Fibroblast of skin of abdomen (primary cell): ENCODE data around the gene FBXW12.
A peak's percentile ranks its signal among the peaks of the same experiment; 100 is the strongest.

Experiments
- DNase-seq: peaks from one replicate; pipeline ENCODE4 v3.0.0-alpha.2; 2013

FBXW12 gene

DNA sequence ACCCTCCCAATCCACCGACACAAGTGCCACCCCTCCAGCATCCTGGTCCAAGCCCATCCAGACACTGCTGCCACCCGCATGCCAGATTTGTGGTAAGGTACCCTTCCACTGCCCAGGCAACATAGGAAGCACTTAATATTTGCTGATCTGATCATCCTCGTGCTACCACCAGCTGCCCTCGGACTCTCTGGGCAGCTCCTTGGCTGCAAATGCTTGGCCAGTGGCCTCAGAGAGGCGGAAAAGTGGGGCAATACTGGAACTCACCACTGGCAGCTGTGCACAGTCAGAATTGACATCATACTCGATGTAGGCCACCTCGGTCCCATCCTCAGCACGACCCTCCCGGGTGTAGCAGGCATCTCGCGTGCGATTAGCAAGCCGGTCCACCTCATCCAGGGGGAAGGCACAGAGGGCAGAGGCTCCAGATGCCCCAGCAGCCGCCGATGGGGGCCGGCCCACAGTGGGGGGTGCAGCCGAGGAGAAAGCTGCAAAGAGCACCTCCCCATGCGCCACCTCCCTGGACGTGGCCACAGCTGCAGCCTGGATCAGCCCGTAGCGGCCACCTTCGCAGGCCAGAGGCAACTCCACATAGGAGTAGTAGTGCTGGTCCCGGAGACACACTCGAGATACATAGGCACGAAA, 51.3 kb downstream of the FBXW12 start:
- no peak for DNase-seq

DNA sequence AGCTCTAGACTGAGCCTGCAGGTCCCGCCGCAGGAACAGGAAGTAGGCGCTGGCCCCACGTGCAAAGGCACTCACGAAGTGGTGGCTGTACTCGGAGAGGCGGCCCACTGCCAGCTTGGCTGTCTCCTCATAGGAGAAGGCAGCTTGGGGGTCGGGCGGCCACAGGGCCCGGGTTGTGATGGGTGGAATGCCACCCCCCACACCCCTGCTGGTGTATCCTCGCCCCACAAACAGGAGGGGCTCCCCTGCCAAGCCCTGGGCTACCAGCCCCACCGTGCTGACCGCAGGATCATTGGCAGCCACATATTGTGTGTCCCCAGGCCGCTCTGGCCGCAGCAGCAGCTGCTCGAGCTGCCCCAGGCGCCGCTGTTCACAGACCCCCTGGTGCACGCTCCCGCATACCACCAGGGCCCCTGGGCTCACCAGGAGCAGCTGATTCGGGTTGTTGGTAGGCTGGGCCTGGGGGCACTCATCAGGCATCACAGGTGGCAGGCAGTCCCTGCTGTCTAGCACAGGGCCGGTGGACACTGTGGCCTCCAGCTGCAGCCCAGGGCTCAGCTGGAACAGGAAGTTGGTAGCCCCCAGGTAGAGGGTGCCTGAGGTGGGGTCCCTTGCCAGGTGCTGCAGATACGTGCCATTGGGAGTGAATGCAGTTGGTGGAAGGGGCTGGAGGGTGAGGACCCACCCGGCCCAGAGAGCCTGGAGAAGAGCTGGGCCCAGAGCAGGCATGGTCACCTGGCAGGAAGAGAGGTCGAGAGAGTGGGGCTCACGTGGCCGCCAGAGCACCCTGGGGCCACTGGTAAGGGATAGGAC, 52.1 kb downstream of the FBXW12 start:
- no peak for DNase-seq

DNA sequence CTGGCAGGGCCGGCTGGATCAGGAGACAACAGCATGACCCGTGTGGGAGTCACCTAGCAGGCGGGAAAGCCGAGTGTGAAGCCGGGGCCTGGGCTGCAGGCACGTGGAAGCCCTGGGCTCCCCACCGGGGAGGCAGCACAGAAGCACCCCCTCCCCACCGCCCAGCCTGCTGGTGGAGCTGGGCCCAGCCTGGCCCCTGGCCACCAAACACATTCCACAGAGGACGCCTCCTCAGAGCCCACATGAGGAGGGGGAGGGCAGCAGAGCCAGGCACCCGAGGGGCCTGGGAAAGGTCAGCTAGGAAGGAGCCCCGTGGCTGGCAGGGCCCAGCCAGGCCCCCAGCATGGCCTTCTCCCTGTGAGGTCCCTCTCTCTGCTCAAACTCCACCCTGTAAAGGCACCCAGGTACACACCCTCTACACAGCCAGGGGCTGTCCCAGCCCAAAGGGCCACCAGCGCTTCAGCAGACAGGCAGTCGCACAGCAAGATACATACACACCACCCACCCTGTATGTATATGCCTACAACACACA, 53.3 kb downstream of the FBXW12 start:
- DNase-seq = peak; percentile 9

DNA sequence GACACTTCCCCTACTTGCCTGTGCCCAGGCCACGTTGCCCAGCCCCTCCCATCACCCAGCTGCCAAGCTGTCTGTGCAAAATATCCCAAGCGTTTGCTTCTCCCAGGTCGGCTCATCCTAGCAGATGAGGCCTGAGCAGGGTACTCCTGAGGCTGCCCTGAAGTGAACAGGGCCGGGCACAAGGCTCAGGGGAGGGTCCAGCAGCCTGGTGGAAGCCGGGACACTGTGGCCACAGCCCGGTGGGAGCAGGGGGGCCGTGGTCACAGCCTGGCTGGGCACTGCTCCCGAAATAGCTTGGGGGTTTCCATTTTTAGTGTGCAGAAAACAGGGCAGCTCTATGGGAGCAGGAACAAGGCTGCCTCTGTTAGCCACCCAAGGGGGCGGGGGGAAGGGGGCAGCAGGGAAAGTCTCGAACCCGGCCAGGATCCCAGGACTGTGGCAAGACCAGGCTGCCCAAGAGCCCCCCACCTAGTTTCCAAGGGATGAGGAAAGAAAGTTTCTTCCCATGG, 54.4 kb downstream of the FBXW12 start:
- DNase-seq = no peak

DNA sequence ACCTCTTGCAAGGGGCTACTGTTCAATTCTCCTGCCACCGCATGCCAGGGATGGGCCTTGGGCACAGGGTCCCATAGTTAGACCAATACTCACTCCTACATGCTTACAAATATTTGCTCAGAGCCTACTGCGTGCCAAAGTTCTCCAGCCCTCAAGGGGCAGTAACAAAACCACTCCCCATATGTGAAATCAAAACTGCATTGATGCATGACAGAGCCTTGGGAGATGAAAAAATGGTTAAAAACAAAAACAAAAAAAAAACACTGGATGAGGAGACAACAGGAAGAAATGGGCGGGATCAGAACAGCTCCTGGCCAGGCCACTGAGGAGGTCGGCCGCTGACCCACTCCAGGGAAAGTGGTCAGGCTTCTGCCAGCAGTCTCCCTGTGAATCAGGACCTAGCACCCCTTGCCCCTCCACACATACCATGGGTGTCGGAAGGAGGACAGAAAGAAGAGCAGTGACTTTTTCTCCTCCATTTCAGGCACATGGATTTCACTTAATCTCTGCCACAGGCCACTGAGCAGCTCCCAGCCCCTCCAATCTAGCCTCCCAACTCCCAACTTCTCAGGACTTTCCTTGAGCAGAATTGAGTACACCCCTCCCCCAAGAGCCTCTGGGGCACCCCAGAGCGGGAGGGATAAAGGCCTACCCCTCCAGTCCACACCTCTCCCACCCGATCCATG, 55.1 kb downstream of the FBXW12 start:
- no peak for DNase-seq

DNA sequence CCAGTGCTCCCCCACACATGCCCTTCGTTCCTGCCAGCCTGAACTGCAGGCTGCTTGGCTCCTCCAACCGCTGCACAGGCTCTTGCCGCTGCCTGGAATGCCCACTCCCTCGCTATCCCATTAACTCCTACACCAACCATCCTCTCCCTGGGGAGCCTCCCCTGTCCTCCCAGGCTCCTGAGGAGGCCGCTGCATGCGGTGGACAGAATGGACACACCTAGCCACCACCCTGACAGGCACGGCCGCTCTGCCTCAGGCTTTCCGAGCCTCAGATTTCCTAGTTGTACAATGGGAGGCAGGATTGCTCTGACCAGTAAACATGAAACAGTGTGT, 55.6 kb downstream of the FBXW12 start:
- no peak for DNase-seq

DNA sequence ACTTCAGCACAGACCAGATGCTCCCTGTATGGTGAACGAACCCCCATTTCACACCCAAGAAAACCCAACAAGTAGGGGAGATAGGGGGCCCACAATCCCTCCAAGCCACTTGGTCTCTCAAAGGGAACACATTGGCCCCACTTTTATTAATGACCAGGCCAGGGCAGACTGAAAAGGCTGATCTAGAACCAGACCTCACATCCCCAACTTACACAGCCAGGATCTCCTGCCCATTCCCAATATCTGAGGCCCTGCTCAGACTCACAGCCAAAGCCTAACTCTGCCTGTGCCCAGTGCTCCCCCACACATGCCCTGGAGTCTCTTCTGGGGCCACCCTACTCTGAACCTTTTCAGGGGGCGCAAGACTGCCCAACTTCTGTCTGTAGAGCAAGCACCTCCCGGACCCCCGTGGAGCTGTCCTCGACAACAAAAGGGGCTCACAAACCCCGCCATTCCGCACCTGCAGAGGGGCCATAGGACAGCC, 56.1 kb downstream of the FBXW12 start:
- DNase-seq = no peak

DNA sequence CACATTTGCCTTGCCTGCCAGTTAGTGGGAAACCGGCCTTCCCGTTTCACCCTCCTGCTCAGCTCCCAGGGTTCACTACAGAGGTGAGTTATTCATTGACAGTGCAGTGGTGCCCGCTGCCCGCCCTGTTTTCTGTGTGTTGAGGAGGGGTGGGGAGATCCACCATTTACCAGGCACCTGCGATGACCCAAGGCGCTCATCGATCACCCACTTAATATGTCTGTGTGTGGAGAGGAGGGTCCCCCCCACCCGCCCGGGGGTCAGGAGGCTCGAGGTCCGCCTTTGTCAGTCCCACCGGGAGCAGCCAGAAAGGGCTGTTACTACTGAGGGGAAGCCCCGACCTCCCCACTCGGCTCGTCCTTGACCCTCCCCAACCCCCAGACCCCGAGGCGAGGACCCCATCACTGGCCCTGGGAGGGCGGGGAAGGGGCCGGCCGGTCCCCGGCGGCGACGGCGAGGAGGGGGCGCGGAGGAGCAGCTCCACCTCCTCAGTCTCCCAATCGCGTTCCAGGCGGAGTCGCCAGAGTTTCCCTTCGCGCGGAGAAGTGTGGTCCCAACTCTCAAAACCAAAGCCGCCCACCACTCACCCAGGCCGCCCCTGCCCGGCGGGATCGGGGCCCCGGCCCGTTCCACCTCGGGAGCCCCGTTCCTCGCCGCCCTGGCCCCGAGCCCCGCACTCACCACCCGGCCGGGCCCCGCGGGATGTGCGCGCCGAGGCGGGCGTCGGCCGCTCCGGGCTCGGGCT, 56.7 kb downstream of the FBXW12 start:
- no peak for DNase-seq

DNA sequence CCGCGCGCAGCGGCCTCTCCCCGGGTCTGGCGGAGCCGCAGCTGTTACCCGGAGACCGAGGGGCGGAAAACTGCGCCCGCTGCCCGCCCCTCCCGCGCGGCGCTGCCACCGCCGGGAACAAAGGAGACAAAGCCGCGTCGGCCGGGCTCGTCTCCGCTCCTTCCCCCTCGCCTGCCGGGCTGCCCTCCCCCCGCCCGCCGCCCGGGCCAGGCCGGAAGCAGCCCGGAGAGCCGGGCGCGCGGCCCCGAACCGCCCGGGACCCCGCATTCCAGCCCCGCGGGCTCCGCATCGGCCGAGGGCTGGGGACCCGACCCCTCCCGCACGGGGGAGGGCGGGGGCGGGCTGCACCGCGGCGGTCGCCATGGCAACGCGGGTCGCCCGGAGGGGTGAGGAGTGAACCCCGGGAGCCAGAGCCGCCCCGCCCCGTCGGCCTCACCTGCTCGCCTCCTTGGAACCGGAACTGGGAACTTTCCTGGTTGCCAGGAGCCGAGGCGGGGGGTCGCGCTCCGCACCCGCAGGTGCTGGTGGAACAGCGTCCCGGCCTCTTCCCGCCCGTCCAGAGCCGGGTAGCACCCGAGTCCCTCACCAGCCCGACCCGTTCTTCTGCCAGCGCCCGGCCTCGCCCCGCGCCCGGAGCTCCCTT, 57.4 kb downstream of the FBXW12 start:
- DNase-seq = peak; percentile 37

DNA sequence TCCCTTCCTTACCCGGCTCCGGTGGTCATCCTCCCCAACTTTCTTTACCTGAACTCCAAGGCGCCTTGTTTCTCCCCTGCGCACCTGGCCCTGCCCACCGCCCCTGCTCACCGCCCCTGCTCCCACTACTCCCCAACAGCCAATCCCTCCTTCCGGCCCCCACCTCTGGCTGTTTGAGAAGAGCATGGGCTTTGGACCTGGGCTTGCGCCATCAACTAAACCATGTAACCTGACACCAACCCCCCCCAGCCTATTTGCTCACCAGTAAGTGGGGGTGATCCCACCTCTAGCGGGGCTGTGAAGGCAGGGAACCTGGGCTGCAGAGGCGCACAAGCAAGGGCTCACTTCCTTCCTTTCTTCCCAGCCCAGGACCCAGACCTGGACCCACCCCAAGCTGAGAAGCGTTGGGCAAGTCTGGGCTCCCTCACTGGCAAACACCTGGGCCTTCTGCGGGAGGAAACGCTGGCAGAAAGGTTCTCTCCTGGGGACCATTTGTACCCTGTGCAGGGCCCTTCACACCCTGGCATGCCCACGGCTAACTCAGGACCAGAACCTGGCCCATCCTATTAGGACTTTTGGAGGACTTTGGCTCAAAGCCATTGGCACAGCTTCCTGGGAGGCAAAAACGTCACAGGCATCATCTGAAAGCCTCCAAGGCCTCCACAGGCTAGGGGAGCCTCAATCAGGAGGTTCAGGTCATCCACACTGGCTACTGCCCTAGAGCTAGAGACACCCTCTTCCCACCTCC, 58.1 kb downstream of the FBXW12 start, which contains the start of gene PLXNB1:
Gene PLXNB1, minus strand, starts transcription at position 127 of the 748 bp plus-strand sequence. CDS start 5,475 bp downstream, outside the sequence.
- peak; percentile 64 for DNase-seq

DNA sequence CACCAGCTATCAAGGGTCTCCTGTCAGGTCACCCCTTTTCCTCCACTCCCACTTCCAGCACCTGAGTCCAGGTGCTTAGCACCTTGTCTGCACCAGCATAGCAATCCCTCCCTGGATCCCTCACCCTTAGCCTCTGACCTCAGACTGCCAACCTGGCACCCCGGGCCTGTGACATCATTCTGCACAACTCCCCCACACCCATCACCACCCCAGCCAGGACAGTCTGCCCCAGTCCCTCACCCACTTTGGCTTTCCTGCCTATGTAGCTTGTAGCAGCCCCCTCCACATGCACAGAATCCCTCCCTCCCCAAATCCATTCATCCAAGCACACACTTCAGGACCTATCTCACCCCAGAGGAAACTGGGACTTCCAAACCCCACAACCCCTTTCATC, 58.7 kb downstream of the FBXW12 start:
- no peak for DNase-seq

DNA sequence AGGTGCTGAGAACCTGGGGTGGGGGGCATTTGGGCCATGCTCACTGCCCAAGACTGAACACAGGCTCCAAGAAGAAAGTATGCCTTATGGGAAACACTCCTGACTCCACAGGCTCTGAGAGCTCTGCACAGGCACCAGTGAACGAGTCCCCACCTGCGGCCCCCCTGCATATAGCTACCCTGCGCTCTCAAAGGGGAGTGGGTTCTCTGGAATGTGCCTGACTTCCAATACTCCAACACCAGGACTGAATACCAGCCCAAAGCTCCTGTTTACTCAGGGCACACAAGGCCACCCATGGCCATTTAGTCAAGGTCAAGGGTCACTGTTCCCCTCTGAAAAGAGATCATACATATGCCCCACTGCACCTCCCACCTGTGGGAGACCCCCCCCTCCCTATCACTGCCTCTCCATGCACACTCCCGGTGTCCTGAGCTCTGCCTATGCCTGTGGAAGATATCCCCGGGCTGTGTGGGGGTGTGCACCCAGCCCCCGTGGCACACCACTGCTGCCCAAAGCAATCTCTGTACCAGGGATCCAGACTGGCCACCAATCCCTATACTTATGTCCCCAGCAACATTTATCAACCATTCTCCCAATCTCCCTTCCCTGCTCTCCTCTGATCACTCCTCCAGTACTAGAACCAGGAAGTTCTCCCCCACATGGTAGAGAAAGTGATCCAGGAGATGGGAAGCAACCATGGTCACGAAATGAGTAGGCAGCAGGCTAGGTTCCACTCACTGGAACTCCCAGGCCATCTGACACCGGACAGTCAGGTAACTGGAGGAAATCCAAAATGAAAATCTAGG, 59.4 kb downstream of the FBXW12 start:
- no peak for DNase-seq

DNA sequence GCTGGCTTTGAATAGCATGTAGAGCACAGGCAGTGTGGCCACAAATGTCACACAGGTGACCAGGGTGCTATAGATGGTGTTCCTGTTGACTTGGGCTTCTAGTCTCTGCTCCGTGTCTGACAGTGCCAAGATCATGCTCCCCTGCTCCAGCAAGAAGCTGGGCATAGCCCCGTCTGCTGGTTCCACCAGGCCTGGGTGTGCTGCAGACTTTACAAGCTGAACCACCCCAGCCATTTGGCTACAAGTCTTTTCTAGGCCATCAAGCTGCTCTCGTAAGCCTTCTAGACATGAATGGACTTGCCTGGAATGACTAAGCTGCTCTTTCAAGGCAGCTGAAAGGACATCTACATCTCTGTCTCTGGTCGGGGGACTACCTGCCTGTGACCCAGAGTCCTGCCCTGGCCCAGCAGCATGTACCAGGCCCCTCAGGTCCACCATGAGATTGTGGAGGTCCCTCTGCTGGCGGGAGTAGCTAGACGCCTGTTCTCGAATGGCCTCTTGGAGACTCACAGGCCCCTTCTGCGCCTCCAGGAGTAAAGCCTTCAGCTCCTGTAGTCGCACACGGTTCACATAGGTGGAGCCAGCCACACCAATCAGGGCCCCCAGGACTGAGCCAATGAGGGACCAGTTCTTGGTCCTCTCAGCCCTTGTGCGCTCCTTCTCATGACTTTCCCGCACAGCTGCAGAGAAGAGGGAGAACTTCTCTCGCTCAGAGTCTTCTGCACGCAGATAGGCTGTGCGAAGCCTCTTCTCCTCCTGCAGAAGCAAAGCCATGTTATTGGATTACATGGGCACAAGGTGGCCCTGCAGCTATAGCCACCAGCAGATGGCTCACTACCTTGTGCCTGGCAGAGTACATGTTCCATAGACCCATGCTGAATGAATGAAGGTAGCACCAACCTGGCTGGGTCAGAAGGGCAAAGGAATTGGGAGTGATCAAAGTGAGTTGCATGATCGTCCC, 60.7 kb downstream of the FBXW12 start:
- no peak for DNase-seq

DNA sequence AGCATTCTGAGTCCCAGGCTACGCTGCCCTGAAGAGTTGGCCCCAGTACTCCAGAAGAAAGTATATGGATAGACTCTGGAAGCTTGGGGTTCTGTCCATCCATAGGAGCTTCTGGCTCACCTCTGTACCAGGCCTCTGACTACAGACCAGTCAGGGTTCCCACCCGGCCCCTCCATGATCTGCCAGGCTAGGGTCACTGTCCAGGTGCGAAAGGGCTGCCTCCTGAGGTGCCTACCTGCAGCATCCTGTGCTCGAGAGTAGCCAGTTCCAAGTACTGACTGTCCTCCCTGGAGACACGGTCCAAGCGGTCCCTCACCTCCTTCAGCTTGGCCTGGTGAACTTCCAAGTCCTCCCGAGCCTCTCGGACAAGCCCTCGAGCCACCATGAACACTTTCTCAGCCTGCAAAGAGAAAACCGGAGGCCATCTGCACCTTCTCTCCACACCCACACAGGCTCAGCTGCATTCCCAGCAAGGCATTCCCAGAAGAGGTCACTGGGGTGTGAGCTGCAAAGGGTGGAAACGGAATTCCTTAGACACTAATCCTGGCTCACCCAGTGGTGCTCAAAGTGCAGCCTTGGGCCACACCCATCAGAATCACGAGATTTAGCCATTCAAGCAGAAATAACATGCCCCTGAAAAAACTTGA, 61.6 kb downstream of the FBXW12 start:
- DNase-seq = no peak

DNA sequence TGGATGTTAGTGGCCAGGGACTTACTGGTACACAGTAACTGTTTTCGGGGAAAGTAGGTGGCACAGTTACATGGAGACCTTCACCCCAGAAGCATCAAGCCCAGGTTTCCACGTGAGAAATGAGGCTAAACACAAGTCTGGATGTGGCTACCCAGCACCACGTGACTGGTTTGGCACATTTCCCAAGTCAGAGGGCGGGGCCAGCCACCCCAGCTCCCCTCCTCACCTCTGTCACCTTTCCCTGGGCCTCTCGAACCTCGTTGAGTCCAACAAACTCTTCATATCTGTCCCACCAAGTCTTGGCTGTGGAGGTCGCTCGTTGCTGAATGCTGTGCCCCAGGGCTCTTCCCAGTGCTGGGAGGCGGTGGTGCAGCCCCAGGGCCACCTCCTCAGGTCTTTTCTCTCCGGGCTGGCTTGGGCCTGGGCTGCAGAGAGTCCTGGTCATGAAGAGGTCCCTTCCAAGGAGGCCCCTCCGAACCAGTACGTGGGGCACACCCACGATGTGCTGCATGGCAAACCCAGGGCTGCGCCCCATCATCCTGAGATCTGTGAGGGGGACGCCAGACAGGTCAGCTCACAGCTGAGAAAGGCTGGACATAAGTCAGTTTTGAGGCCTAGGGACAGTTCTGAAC, 62.7 kb downstream of the FBXW12 start:
- DNase-seq = no peak

DNA sequence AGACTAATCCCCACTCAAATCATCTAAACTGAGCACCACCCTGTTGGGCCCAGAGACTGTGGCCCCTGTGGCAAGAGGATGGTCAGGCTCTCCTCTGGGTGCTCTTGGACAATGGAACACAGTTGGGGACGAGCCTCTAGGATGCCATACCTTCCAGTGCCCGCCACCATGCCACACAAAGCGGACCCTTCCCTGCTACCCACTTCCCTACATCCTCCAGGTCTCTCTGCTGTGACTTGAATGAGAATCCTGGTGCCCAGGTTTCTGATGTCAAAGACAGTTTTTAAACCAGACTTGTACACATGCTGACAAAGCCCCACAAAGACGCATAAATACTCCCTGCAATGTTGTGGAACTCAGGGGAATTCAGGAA, 63.2 kb downstream of the FBXW12 start:
- no peak for DNase-seq

DNA sequence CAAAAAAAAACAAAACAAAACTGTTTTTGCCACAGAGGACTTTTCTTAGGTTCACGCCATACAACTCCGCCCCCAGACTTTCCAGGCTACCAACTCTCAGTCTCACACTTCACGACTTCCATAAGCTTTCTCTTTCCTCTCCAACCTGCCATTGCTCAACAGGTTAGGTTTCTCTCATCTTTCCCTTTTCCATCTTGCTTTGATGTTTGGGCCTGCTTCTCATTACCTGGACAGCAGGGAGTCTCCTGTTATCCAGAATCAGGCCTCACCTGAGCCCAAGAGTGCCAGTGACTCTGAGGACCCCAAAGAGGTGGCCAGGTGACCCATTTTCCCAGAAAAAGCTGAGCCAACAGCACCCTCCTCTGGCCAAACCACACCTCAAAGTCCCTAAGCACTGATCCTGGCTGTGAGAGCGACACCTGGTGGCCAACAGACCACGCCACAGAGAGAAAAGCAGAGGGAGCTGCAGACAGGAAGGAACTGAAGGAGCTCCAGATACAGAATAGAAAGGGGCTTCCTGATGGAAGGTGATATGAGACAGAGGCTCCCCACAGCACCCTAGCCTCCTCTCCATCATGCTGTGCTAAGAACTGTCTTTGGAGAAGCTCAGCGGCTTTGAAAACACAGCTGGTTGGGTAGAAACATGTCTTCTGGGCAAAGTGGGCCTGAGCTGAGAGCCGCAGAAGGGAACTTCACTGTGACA, 63.9 kb downstream of the FBXW12 start:
- peak; percentile 74 for DNase-seq
